DMS53 treated with DMSO at 0.1 percent for 48 hours (cell line): ENCODE data around the gene GPR149.

Experiments used
- DNase-seq: peaks from one replicate; lab custom pipeline; 2025; ENCODE audit not compliant: unreplicated experiment; lab: John Stamatoyannopoulos, UW

Gene GPR149

GRCh38 chr3:154349223-154349622, 80.8 kb downstream of the GPR149 start:
- no peak for DNase-seq

GRCh38 chr3:154345422-154346122, 84.4 kb downstream of the GPR149 start:
- DNase-seq: no peak

GRCh38 chr3:154338570-154338969, 91.4 kb downstream of the GPR149 start:
- DNase-seq: no peak

- DNase-seq: no peak
These were observed 92.0 kb downstream of the GPR149 start for GRCh38 chr3:154338008-154338407.

GRCh38 chr3:154334973-154335420, 95.0 kb downstream of the GPR149 start:
- peak; percentile 54 for DNase-seq

- DNase-seq: no peak
These were observed 102.1 kb downstream of the GPR149 start for GRCh38 chr3:154327871-154328270.

GRCh38 chr3:154324919-154325318, 105.1 kb downstream of the GPR149 start:
- peak; percentile 14 for DNase-seq

- DNase-seq: peak; percentile 53
These were observed 105.9 kb downstream of the GPR149 start, which contains the start of gene DHX36 for GRCh38 chr3:154323891-154324738. Gene DHX36, minus strand, starts transcription at chr3:154324487. Its CDS starts 71 bp downstream, at chr3:154324416.

- no peak for DNase-seq
These were observed 112.8 kb downstream of the GPR149 start for GRCh38 chr3:154316974-154317767.

GRCh38 chr3:154314152-154314551, 115.8 kb downstream of the GPR149 start:
- no peak for DNase-seq

- DNase-seq: no peak
These were observed 119.2 kb downstream of the GPR149 start for GRCh38 chr3:154310840-154311239.

GRCh38 chr3:154307363-154307762, 122.6 kb downstream of the GPR149 start:
- DNase-seq: no peak

- DNase-seq: no peak
These were observed 125.1 kb downstream of the GPR149 start for GRCh38 chr3:154304936-154305335.

- DNase-seq: no peak
These were observed 125.7 kb downstream of the GPR149 start for GRCh38 chr3:154304116-154304786.

- no peak for DNase-seq
These were observed 128.4 kb downstream of the GPR149 start for GRCh38 chr3:154301561-154301960.

GRCh38 chr3:154294016-154294415, 136.0 kb downstream of the GPR149 start:
- DNase-seq: no peak

GRCh38 chr3:154290187-154290586, 139.8 kb downstream of the GPR149 start:
- no peak for DNase-seq
